ENCODE results near the gene TTC28. TPM values are rescaled to one million over a fixed set of nuclear protein-coding genes. Genes with fewer than 3 reads are reported as not detected.

TTC28 gene
- total RNA-seq, 4 donors from 2014 or later = 10.2 to 23.8 (median 13.4) TPM

DNA sequence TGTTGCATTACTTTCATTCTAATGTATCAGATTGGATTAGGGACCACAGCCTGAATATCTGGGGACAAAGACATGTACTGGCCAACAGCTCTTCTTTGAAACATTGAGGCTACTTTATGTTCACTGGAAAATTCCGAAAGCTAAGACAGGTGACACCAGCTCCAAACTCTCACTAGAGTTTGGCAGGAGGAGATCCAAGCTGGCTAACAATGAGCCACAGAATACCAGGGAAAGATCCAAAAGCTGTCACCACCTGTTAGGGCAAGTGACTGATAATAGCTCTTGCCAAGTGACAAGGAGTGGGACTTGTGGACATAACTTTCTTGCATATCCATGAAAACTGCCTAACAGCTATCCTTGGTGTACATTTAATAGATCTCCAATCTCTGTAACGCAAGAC lies 333.3 kb downstream of the TTC28 start:
- no peak overlapping the region for H3K4me3 ChIP-seq (ENCODE audit: low read depth, poor library complexity, severe bottlenecking)
- TF ChIP-seq POLR2A (IDR thresholded peaks at IDR 0.05) = no peak
- TF ChIP-seq, protein P1, sequence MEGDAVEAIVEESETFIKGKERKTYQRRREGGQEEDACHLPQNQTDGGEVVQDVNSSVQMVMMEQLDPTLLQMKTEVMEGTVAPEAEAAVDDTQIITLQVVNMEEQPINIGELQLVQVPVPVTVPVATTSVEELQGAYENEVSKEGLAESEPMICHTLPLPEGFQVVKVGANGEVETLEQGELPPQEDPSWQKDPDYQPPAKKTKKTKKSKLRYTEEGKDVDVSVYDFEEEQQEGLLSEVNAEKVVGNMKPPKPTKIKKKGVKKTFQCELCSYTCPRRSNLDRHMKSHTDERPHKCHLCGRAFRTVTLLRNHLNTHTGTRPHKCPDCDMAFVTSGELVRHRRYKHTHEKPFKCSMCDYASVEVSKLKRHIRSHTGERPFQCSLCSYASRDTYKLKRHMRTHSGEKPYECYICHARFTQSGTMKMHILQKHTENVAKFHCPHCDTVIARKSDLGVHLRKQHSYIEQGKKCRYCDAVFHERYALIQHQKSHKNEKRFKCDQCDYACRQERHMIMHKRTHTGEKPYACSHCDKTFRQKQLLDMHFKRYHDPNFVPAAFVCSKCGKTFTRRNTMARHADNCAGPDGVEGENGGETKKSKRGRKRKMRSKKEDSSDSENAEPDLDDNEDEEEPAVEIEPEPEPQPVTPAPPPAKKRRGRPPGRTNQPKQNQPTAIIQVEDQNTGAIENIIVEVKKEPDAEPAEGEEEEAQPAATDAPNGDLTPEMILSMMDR (IDR thresholded peaks at IDR 0.05) = no peak
- 85% methylated on average over 2 of the region's 2 CpGs for WGBS, 2 donors
- intact Hi-C loops (cut with DNase I; ENCODE audit: low total_unique reads) = no loop called here
- DNase-seq (ENCODE audit: low spot score in 2 of 2) = no peak

DNA sequence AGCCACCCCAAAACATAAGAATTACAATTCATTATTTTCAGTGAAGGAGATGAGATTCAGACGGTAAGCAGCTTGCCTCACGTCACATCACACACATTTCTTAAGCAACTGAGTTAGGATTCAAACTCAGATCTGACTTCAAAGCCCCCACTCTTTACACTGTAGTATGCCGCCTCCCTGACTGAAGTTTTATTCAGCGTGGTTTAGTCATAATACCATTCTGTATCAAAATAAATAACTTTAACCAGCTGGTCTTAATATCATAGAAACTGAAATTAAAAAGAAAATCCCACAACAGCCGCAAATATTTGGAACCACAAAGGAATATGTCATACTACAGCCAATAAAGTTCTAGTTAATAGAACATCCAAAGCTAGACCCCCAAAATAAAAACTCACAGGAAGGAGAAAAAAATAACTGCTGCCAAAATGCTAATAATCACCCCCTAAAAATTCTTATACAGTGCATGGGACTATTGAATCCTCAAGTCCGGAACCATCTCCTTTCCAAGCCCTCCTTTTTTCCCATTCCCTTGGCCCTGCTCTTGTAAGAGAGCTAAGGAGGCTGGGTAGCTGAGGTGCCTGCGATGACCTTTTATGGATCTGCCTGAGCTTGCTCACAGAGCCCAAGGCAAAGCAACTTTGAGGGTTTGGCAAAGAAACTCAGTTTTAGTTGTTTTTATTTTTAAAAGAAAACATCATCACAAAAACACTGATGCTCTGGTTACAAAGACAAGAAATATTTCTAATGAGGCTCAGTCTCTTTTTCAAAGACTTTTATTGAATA lies 334.5 kb downstream of the TTC28 start:
- 43 to 49% methylated on average over 7 of the region's 7 CpGs for WGBS, 2 donors
- no peak overlapping the region for H3K4me3 ChIP-seq (ENCODE audit: low read depth, poor library complexity, severe bottlenecking)
- TF ChIP-seq POLR2A (IDR thresholded peaks at IDR 0.05) = no peak
- TF ChIP-seq, protein P1 (IDR thresholded peaks at IDR 0.05) = no peak
- intact Hi-C loops (cut with DNase I; ENCODE audit: low total_unique reads) = no loop called here
- no peak for DNase-seq (ENCODE audit: low spot score in 2 of 2)

DNA sequence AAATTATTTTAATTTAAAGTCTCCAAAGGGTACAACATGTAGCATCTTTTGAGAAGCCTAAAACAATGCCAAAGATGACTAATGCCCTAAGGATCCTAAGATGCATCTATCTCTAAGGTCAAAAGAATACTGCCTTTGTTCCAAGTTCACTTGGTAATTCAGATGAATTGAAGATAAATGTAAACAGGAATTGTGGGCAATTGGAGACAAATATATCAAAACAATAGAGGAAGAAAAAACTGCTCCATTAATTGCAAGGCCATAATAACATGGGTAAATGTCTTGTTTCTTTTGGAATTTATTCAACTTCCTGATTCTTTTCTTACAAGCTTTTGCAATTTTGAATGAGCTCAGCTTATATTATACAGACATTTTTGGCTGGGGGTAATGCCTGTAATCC lies 338.6 kb downstream of the TTC28 start:
- intact Hi-C loops (cut with DNase I; ENCODE audit: low total_unique reads) = no loop called here
- TF ChIP-seq, protein P1 (IDR thresholded peaks at IDR 0.05) = no peak
- TF ChIP-seq POLR2A (IDR thresholded peaks at IDR 0.05) = no peak
- no peak overlapping the region for H3K4me3 ChIP-seq (ENCODE audit: low read depth, poor library complexity, severe bottlenecking)
- DNase-seq (ENCODE audit: low spot score in 2 of 2) = no peak

DNA sequence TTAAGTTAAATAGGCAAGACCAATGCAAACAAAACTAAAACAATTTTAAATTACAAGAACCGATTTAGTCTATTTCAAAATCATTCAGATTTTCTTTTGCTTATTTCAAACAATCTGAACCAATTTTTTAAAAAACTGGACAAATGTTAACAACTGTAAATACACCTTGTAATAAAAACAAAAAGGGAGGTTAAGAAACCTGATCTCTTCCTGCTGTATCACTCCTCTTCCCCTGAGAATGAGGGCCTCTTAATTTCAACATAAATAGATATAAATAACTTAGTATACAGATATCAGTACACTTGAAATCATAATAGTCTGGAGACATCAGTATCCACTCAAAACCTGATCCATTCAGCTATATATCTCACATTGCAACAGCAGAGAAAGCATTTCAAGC lies 346.6 kb downstream of the TTC28 start:
- intact Hi-C loops (cut with DNase I; ENCODE audit: low total_unique reads) = no loop called here
- TF ChIP-seq POLR2A (IDR thresholded peaks at IDR 0.05) = no peak
- TF ChIP-seq, protein P1 (IDR thresholded peaks at IDR 0.05) = no peak
- WGBS, 2 donors = 85% methylated on average over 1 of the region's 1 CpG
- no peak overlapping the region for H3K4me3 ChIP-seq (ENCODE audit: low read depth, poor library complexity, severe bottlenecking)
- DNase-seq (ENCODE audit: low spot score in 2 of 2) = no peak

DNA sequence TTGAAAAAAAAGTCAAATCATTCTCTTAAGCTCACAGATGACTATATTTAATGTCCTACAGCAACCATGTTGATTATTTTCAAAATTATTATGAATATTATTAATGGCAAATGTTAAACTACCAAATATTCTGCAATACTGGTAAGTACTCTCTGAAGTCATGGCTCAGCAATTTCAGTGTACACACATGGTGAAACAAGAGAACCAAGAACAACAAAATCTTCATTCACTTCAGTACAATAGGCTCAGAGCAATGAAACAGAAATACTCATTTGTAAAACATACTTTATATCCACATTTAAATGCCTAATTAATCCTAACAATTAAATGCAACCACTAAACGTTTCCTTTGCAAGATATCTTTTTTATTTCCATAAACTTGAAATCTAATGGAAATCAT lies 347.2 kb downstream of the TTC28 start:
- TF ChIP-seq, protein P1 (IDR thresholded peaks at IDR 0.05) = no peak
- TF ChIP-seq POLR2A (IDR thresholded peaks at IDR 0.05) = no peak
- no peak overlapping the region for H3K4me3 ChIP-seq (ENCODE audit: low read depth, poor library complexity, severe bottlenecking)
- DNase-seq (ENCODE audit: low spot score in 2 of 2) = no peak
- intact Hi-C loops (cut with DNase I; ENCODE audit: low total_unique reads) = no loop called here
- WGBS, 2 donors = 39 to 40% methylated on average over 1 of the region's 1 CpG

DNA sequence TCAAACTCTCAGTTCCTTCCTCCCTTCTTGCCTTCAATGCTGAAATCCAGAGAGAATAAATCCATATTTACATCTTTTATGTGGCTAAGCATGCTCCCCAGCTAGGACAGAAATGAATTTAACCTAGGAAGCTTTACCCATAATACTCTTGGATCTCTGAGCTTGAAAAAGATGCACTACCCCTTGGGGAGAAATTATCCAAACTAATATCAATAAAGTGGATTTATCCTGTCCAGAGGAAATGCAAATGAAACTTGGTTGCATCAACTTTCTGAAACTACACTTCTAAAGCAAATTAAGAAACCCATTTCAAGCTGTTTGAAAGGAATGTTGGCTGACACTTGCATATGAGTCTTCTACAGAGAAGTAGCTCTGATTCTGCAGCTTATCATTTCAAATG lies 347.9 kb downstream of the TTC28 start:
- intact Hi-C loops (cut with DNase I; ENCODE audit: low total_unique reads) = no loop called here
- no peak for DNase-seq (ENCODE audit: low spot score in 2 of 2)
- TF ChIP-seq POLR2A (IDR thresholded peaks at IDR 0.05) = no peak
- TF ChIP-seq, protein P1 (IDR thresholded peaks at IDR 0.05) = no peak
- H3K4me3 ChIP-seq (ENCODE audit: low read depth, poor library complexity, severe bottlenecking) = no peak overlapping the region

All from lower leg skin (tissue), 4 donors.